HepG2 (cell line): ENCODE results near the gene NOVA2. TPM values are rescaled to one million over a fixed set of nuclear protein-coding genes. Genes with fewer than 3 reads are reported as not detected.

Source experiments
- ATAC-seq: fragments of 200-7000 bp; cut with Tn5 transposase; 3 replicates; pipeline ENCODE4 v1.9.1; 2020; ENCODE audit warnings: mild to moderate bottlenecking, moderate library complexity
- BruUV-seq: library from RNA; stranded (reverse); fragments of 400-500 nt; replicated peaks from 2 replicates; lab custom pipeline; 2021; lab: Mats Ljungman, UMichigan
- CTCF ChIA-PET: fragments of 300-600 bp; formaldehyde crosslinking; extraction: SDS; loops from one replicate; lab custom pipeline; 2021; ENCODE audit warnings: low total read pairs, inconsistent platforms, low intra/inter-chr PET ratio; lab: Yijun Ruan, JAX
- POLR2A ChIA-PET: fragments of 350-600 bp; sonication (Branson Sonifier 250); formaldehyde crosslinking; loops from one replicate; lab custom pipeline; 2020; ENCODE audit warnings: antibody characterized with exemption, inconsistent platforms; lab: Yijun Ruan, JAX
- DNase-seq: peaks from one replicate; pipeline ENCODE4 v3.0.0-alpha.2; 2015; ENCODE audit warnings: low spot score
- FAIRE-seq: peaks from 3 replicates; lab custom pipeline; 2011; peaks lifted over from hg19 to GRCh38; lab: Jason Lieb, UNC
- H2AFZ ChIP-seq: one replicate; pipeline ENCODE4 v1.6.1; 2011; ENCODE audit warnings: low read length, inconsistent platforms
- H3K27ac ChIP-seq: fragments of 300-600 bp; 3 replicates; pipeline ENCODE4 v1.8.0; 2011; ENCODE audit warnings: mixed run types, mild to moderate bottlenecking, mixed read lengths, low read length, inconsistent platforms; ENCODE audit not compliant: insufficient read depth; ENCODE audit errors: extremely low read length
- H3K27me3 ChIP-seq, 2 experiments: fragments of 200-600 bp in 1 of 2; 2 replicates in 1 of 2; 3 replicates in 1 of 2; pipeline versions ENCODE4 v1.6.0 to v1.8.0; 2011; ENCODE audit warnings: low read length in 2 of 2, mild to moderate bottlenecking in 2 of 2, moderate library complexity in 2 of 2, inconsistent platforms in 1 of 2; ENCODE audit not compliant: insufficient read depth in 2 of 2, control insufficient read depth in 1 of 2
- H3K36me3 ChIP-seq, 2 experiments: fragments of 200-600 bp in 1 of 2; replicated peaks in 1 of 2; 2 replicates in 1 of 2; 3 replicates in 1 of 2; pipeline versions ENCODE4 v1.5.1 to v1.8.0; 2011; ENCODE audit warnings: low read length in 2 of 2, inconsistent platforms in 1 of 2; ENCODE audit not compliant: insufficient read depth in 2 of 2, control insufficient read depth in 1 of 2
- H3K4me1 ChIP-seq: 2 replicates; pipeline ENCODE4 v1.5.1; 2012; ENCODE audit warnings: low read length, inconsistent platforms; ENCODE audit not compliant: insufficient read depth
- H3K4me2 ChIP-seq: 2 replicates; pipeline ENCODE4 v1.6.0; 2011; ENCODE audit warnings: low read depth, low read length, inconsistent platforms
- H3K4me3 ChIP-seq, 3 experiments: fragments of 200-600 bp in 1 of 3; sonication (generic), shearing (Covaris generic) in 1 of 3; replicated peaks in 1 of 3; 2 replicates each; pipeline ENCODE4 v1.5.1; 2011 to 2016; ENCODE audit warnings: low read length in 3 of 3, inconsistent platforms in 2 of 3, low read depth in 2 of 3, mild to moderate bottlenecking in 2 of 3, control low read depth in 1 of 3, mixed read lengths in 1 of 3; ENCODE audit not compliant: insufficient read depth in 1 of 3
- H3K79me2 ChIP-seq: one replicate; pipeline ENCODE4 v1.6.1; 2011; ENCODE audit warnings: low read length, inconsistent platforms; ENCODE audit not compliant: insufficient read depth
- H3K9ac ChIP-seq: 2 replicates; pipeline ENCODE4 v1.6.0; 2011; ENCODE audit warnings: mild to moderate bottlenecking, low read depth, low read length, inconsistent platforms; ENCODE audit not compliant: insufficient read depth
- H3K9me3 ChIP-seq: 2 replicates; pipeline ENCODE4 v1.5.1; 2012; ENCODE audit warnings: mild to moderate bottlenecking, low read length
- H4K20me1 ChIP-seq: 2 replicates; pipeline ENCODE4 v1.6.0; 2011; ENCODE audit warnings: inconsistent platforms, mild to moderate bottlenecking, low read length, moderate library complexity; ENCODE audit not compliant: insufficient read depth
- ATF7 ChIP-seq, 2 experiments: fragments of 450-650 bp in 1 of 2; sonication (generic) in 1 of 2; formaldehyde crosslinking in 1 of 2; IDR thresholded peaks; 2 replicates each; pipeline versions ENCODE4 v1.4.0 to v1.6.1; 2016 to 2020; ENCODE audit warnings: antibody characterized with exemption in 1 of 2, mild to moderate bottlenecking in 1 of 2, missing genetic modification reagents in 1 of 2
- EP300 ChIP-seq, 3 experiments: sonication (generic) in 1 of 3; formaldehyde crosslinking in 1 of 3; IDR thresholded peaks; 2 replicates each; pipeline versions ENCODE4 v1.5.1 to v1.6.1; 2011 to 2020; ENCODE audit warnings: low read depth in 2 of 3, low read length in 2 of 3, borderline replicate concordance in 1 of 3, improper control_type of control experiment in 1 of 3, mild to moderate bottlenecking in 1 of 3, missing genetic modification reagents in 1 of 3, moderate library complexity in 1 of 3
- MEF2D ChIP-seq: sonication (generic); formaldehyde crosslinking; IDR thresholded peaks from 2 replicates; pipeline ENCODE4 v1.5.1; 2020; ENCODE audit warnings: mild to moderate bottlenecking, missing genetic modification reagents
- RFX1 ChIP-seq: fragments of 450-650 bp; IDR thresholded peaks from 2 replicates; pipeline ENCODE4 v1.6.1; 2017
- SKI ChIP-seq: fragments of 450-650 bp; IDR thresholded peaks from one replicate; pipeline ENCODE4 v1.6.1; 2018; ENCODE audit warnings: mild to moderate bottlenecking; ENCODE audit not compliant: partially characterized antibody
- SP5 ChIP-seq: IDR thresholded peaks from 2 replicates; pipeline ENCODE4 v1.6.1; 2016; ENCODE audit warnings: low read depth, borderline replicate concordance
- TGIF2 ChIP-seq: IDR thresholded peaks from 2 replicates; pipeline ENCODE4 v1.6.1; 2016; ENCODE audit warnings: control low read depth, missing compliant biosample characterization
- ZMAT5 ChIP-seq: sonication (generic); formaldehyde crosslinking; IDR thresholded peaks from 2 replicates; pipeline ENCODE4 v1.5.0; 2020; ENCODE audit warnings: mild to moderate bottlenecking, low read depth, missing genetic modification reagents, borderline replicate concordance
- ZNF251 ChIP-seq: sonication (generic); formaldehyde crosslinking; IDR thresholded peaks from 2 replicates; pipeline ENCODE4 v1.9.0; 2021; ENCODE audit warnings: mild to moderate bottlenecking, missing genetic modification reagents
- ZNF674 ChIP-seq: sonication (generic); formaldehyde crosslinking; IDR thresholded peaks from 2 replicates; pipeline ENCODE4 v1.5.0; 2020; ENCODE audit warnings: low read depth, mild to moderate bottlenecking, missing genetic modification reagents
- ZNF770 ChIP-seq: sonication (generic); formaldehyde crosslinking; IDR thresholded peaks from 2 replicates; pipeline ENCODE4 v1.5.0; 2020; ENCODE audit warnings: mild to moderate bottlenecking, missing genetic modification reagents
- WGBS: methylation state at CpG from one replicate; pipeline ENCODE4 v1.1.6; 2017; ENCODE audit warnings: low lambda C conversion rate; 5-methylcytosine and 5-hydroxymethylcytosine counted together
- in situ Hi-C: cut with HindIII; loops from 2 replicates; pipeline ENCODE4 v1.10.0; 2017; ENCODE audit warnings: low pct_unique_long_range_greater_than_20kb; ENCODE audit not compliant: extremely low pct_ligation_motif_present
- intact Hi-C: fragments of 100-400 bp; cut with micrococcal nuclease; formaldehyde crosslinking; loops from one replicate; pipeline ENCODE4 v1.10.0; 2022; ENCODE audit not compliant: unreplicated experiment
- polyA plus RNA-seq, 8 experiments: library from polyadenylated mRNA; depleted of rRNA in 3 of 8; stranded (reverse) in 7 of 8; unstranded in 1 of 8; fragments of >200 nt; fragmentation: Illumina TruSeq in 4 of 8; extraction: Trizol in 4 of 8; gene quantifications; 2 replicates each; pipeline versions ENCODE4 v1.2.1 to v1.2.3, GENCODE V29; 2011 to 2016; ENCODE audit warnings: low read depth in 4 of 8, missing spikeins in 1 of 8, mixed read lengths in 1 of 8; ENCODE audit not compliant: insufficient read depth in 1 of 8
- total RNA-seq, 5 experiments: library from RNA; depleted of rRNA; stranded (reverse); fragments of >200 nt; fragmentation: Illumina TruSeq; extraction: Trizol; gene quantifications; 2 replicates each; pipeline ENCODE4 v1.2.3, GENCODE V29; 2016; ENCODE audit warnings: low read depth in 1 of 5

NOVA2 gene
- total and polyA plus RNA-seq, 2 of the 13 experiments (the other 11 are each of a cell fraction or from before 2014, with no cell fraction given): not detected

- peaks cover 1 to 40% of the 10 kb centered on the region in 2 experiments for H3K27me3 ChIP-seq
- H3K4me2 ChIP-seq: no peak overlapping the region
- WGBS: 20% methylated on average over 4 of the region's 14 CpGs
- no peak for DNase-seq
- H3K4me1 ChIP-seq: no peaks in the 10 kb centered on the region
- no peak overlapping the region for H3K9ac ChIP-seq
- no peak for ATAC-seq
- intact Hi-C loops (no loop called here), in situ Hi-C loops (no loop called here)
- H3K79me2 ChIP-seq: no peaks in the 10 kb centered on the region
- no peak overlapping the region for H3K27ac ChIP-seq
- ChIA-PET CTCF (no interaction called here), POLR2A (no interaction called here)
- TF ChIP-seq RFX1 (0 out of 2 replicates have a peak, but pooled peaks have one; percentile 40), SP5 (CRISPR knock-in tag) (no peak)
- FAIRE-seq: no peak
- no peak overlapping the region for H2AFZ ChIP-seq
- H4K20me1 ChIP-seq: no peaks in the 10 kb centered on the region
- H3K36me3 ChIP-seq: no peaks in the 10 kb centered on the region
- BruUV-seq: no TSS peak
- H3K4me3 ChIP-seq: no peak overlapping the region
- H3K9me3 ChIP-seq: no peaks in the 10 kb centered on the region
These were observed 2.5 kb upstream of the NOVA2 start for GRCh38 chr19:45976178-45976577.

GRCh38 chr19:45975306-45976070, 1.8 kb upstream of the NOVA2 start:
- Histone ChIP-seq H3K36me3 (no peaks in the 10 kb centered on the region), H4K20me1 (no peaks in the 10 kb centered on the region), H3K27me3 (peaks cover 1 to 40% of the 10 kb centered on the region in 2 experiments), H3K4me2 (no peak overlapping the region), H3K9ac (no peak overlapping the region), H3K4me1 (no peaks in the 10 kb centered on the region), H3K27ac (no peak overlapping the region), H3K9me3 (no peaks in the 10 kb centered on the region), H3K4me3 (no peak overlapping the region), H2AFZ (no peak overlapping the region), H3K79me2 (no peaks in the 10 kb centered on the region)
- TF ChIP-seq ZNF770 (CRISPR knock-in tag) (no peak), MEF2D (CRISPR knock-in tag) (no peak), TGIF2 (CRISPR knock-in tag) (no peak), SKI (no peak), EP300 (IDR thresholded peaks at IDR 0.05; ENCODE audit: low read depth in 2 of 2, low read length in 2 of 2) (no peak), EP300 (CRISPR knock-in tag; IDR thresholded peaks at IDR 0.05; ENCODE audit: borderline replicate concordance) (no peak), ZNF674 (CRISPR knock-in tag) (no peak), ATF7 (IDR thresholded peaks at IDR 0.05) (no peak), ATF7 (CRISPR knock-in tag; IDR thresholded peaks at IDR 0.05) (no peak), ZMAT5 (no peak), ZNF251 (CRISPR knock-in tag) (no peak)
- WGBS: 10% methylated on average over 7 of the region's 11 CpGs
- POLR2A ChIA-PET: no interaction called here
- in situ Hi-C loops: no loop called here
- no TSS peak for BruUV-seq
- FAIRE-seq (no peak), ATAC-seq (no peak), DNase-seq (no peak)
- intact Hi-C loops: no loop called here
- CTCF ChIA-PET: no interaction called here
